PFSK-1 (cell line): ENCODE results near the gene PROX1.

Source experiments
- FOXP2 ChIP-seq: optimal IDR thresholded peaks from 2 replicates; pipeline ENCODE3; 2011; ENCODE audit warnings: borderline replicate concordance, control low read depth, inconsistent platforms; ENCODE audit not compliant: insufficient read depth; ENCODE audit errors: extremely low read length, extremely low read depth
- POLR2AphosphoS5 ChIP-seq: IDR thresholded peaks from 2 replicates; pipeline ENCODE4 v1.6.1; 2012; ENCODE audit warnings: low read depth, mild to moderate bottlenecking, control low read depth, low read length, moderate library complexity
- SIN3A ChIP-seq: IDR thresholded peaks from 2 replicates; pipeline ENCODE4 v1.6.1; 2012; ENCODE audit warnings: mild to moderate bottlenecking, low read length, moderate library complexity, borderline replicate concordance; ENCODE audit not compliant: insufficient read depth
- TAF1 ChIP-seq: IDR thresholded peaks from 2 replicates; pipeline ENCODE4 v1.6.1; 2012; ENCODE audit warnings: low read length, control low read depth, borderline replicate concordance; ENCODE audit not compliant: insufficient read depth
- TF ChIP-seq, protein P1 (sequence below), 2 experiments: IDR thresholded peaks; 2 replicates each; pipeline versions ENCODE4 v1.6.1 to v1.8.0; 2011 to 2012; ENCODE audit warnings: low read depth in 2 of 2, low read length in 2 of 2, control low read depth in 1 of 2, inconsistent platforms in 1 of 2, mild to moderate bottlenecking in 1 of 2, moderate library complexity in 1 of 2; ENCODE audit not compliant: insufficient read depth in 1 of 2

Gene PROX1

DNA sequence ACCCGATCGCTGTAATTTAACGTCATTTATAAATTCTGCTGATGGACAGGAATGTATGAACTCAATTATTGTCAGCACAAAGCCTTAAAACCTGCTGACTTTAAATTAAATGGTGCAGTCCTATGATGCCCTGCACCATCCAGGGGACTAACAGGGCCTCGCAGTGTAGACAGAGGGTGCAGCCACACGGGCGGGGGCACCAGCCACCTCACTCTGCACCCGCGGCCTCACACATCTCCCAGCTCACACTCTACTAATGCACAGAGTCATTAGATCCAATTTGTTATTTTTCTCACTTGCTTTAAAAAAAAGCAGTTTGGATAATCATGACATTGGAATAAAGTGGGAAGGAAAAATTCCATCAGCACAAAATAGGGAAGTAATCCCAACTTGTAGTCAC lies 49.7 kb downstream of the PROX1 start:
- TF ChIP-seq SIN3A (no peak), TAF1 (no peak), POLR2AphosphoS5 (no peak), FOXP2 (no peak)
- TF ChIP-seq, protein P1, sequence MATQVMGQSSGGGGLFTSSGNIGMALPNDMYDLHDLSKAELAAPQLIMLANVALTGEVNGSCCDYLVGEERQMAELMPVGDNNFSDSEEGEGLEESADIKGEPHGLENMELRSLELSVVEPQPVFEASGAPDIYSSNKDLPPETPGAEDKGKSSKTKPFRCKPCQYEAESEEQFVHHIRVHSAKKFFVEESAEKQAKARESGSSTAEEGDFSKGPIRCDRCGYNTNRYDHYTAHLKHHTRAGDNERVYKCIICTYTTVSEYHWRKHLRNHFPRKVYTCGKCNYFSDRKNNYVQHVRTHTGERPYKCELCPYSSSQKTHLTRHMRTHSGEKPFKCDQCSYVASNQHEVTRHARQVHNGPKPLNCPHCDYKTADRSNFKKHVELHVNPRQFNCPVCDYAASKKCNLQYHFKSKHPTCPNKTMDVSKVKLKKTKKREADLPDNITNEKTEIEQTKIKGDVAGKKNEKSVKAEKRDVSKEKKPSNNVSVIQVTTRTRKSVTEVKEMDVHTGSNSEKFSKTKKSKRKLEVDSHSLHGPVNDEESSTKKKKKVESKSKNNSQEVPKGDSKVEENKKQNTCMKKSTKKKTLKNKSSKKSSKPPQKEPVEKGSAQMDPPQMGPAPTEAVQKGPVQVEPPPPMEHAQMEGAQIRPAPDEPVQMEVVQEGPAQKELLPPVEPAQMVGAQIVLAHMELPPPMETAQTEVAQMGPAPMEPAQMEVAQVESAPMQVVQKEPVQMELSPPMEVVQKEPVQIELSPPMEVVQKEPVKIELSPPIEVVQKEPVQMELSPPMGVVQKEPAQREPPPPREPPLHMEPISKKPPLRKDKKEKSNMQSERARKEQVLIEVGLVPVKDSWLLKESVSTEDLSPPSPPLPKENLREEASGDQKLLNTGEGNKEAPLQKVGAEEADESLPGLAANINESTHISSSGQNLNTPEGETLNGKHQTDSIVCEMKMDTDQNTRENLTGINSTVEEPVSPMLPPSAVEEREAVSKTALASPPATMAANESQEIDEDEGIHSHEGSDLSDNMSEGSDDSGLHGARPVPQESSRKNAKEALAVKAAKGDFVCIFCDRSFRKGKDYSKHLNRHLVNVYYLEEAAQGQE (IDR thresholded peaks at IDR 0.05; ENCODE audit: insufficient read depth in 1 of 2, low read depth in 2 of 2, low read length in 2 of 2) = no peak

DNA sequence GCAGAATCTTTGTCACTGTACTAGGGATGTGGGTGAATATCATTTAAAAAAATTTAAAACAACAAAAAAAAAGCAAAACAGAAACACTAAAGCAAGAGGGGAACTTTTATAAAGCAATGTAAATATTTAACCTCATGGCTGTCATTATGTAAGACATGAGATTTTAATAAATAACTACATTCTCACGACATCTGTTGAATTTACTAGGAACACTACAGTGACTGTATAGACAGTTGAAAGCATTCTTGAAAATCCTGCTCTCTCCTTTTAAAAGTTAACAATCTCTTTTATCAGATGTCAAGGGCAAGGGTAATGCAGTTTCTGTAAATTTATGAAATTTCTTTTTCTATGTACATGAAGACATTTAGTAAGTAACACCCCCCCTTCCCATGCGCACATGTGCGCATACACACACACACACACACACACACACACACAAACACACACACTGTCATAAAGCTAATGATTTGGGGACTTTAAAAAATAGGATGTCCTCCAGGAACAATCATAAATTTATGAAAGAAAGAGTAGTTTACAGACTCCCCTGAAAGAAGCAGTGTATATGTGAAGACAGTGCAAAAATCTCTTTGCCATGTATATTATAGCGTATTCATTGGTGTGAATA lies 51.7 kb downstream of the PROX1 start:
- TF ChIP-seq TAF1 = no peak

DNA sequence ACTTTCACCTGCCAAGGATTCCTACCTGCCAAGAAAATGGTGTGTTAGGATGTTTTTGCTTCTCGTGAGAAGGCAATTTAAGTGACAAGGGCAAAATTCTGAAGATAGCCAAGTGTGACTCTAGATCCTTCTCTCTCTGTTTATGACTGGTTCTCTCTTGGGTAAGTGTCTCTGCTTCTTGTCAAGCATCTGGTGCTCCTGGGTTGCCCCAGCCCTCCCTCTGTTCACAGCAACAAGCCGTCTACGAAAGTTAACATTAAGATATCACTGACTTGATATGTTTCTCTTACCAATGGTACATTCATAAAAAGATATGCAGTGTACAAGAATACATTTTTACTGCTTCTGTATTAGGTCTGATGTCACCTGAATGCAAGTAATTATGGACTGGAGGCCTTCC lies 55.4 kb downstream of the PROX1 start:
- TF ChIP-seq SIN3A (no peak), POLR2AphosphoS5 (no peak), FOXP2 (no peak), TAF1 (no peak)
- TF ChIP-seq, protein P1 (IDR thresholded peaks at IDR 0.05; ENCODE audit: insufficient read depth in 1 of 2, low read depth in 2 of 2, low read length in 2 of 2) = no peak

DNA sequence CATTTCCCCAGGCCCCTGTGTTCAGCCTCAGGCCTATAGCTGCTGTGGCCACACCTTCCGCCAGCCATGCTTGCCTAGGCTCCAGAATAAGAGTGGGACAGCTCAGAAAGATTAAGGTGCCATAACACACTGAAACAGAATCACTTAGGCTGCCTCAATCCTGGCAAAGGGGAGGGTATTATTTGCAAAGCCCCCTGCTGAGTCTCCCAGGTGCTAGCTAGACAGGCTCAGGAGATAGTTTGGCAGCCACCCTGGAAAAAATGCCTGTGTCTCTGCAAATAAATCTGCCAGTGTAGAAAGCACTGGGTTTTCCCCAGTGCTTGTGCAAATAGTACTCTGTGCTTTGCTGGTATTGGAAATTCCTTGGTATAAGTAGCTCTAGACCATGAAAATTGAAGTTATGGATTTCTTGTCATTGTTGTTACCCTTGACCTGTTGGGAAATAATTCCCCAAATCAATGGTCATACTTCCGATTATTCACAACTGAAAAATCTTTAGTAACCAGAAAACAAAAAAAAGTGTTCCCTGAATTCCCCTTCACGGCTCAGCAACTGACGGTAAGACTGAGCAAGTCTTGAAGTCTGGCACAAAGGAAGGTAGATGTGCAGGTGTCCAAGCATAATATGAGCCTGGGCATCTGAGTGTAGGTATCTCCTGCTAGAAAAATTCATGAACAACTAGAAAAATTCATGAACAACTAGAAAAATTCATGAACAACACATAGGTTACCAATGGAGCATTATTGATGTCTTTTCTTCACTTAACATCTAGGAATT lies 56.9 kb downstream of the PROX1 start:
- TF ChIP-seq FOXP2 (no peak), TAF1 (no peak), POLR2AphosphoS5 (no peak), SIN3A (no peak)
- TF ChIP-seq, protein P1 (IDR thresholded peaks at IDR 0.05; ENCODE audit: insufficient read depth in 1 of 2, low read depth in 2 of 2, low read length in 2 of 2) = no peak

DNA sequence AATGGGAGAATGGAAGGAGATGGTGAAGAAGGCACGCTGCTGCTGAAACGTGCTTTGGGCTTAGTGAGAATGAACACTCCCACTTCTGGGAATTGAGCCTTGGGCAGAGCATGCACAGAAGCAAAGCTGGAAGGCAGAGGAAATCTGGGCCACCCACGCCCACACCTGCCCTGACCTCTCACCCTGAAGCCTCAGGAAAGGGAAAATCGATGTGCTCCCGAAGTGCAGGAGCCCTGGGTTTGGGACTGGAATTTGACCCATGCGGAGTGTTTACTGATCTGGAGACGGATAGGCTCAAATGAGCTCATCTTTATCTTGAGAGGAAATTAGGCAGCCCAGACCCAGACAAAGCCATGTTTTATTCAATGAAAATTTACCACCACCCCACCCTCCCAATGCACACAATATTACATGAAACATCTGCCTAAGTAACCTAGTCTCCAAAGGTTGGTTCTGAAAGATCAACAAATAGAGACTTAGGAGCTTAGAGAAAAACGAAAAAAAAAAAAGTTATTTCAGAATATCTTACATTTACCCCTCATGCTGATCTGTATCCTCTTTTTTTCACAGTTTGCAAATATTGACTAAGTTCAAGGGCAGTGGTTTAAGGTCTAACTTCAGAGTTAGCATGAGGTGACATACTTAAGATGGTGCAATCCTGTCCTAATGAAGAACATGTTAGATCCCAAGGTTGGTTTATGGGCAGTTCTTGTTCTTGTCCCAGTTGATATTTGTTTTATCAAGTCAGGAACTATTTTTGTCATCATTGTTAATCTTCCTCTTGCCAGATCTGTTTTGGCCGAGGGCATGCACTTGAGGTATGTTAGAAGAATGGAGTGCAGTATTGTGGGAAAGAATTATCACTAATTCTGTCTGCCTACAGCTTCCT lies 63.0 kb downstream of the PROX1 start:
- no peak for TF ChIP-seq POLR2AphosphoS5
- TF ChIP-seq, protein P1 (IDR thresholded peaks at IDR 0.05; ENCODE audit: insufficient read depth in 1 of 2, low read depth in 2 of 2, low read length in 2 of 2) = 0 out of 4 replicates have a peak, but pooled peaks of 1 of the 2 experiments have one; percentile 32
